Measurements from ENCODE around the gene PDZD7. TPM values are rescaled to one million over a fixed set of nuclear protein-coding genes. Genes with fewer than 3 reads are reported as not detected.

PDZD7 gene
- polyA plus RNA-seq, 1 donor from 2014 or later: 1.5 TPM

DNA sequence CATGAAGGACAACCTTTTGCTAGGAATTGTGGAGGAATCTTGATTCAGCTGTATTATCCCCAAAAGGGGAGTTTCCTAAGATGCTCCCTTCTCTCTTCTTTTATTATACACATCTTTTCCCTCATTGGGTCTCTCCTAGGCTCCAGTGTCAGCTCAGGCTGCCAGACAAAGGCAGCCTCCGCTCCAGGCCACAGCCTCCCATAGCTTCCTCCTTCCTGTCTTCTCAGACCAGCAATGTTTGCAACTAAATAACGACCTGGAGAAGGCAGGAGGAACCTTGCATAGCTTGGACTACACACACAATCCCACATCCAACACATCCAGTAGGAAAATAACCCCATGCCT, 12.4 kb upstream of the PDZD7 start:
- H3K9me3 ChIP-seq (ENCODE audit: low read length): no peaks in the 10 kb centered on the region
- H2AFZ ChIP-seq (ENCODE audit: low read depth, low read length): peak overlapping the region; percentile 86
- peak overlapping the region; percentile 71 for H3K9ac ChIP-seq (ENCODE audit: low read length)
- H3K4me2 ChIP-seq (ENCODE audit: low read length): peak overlapping the region; percentile 69
- peak overlapping the region; percentile 76 for H3K27ac ChIP-seq (ENCODE audit: low read length)
- H3K4me3 ChIP-seq (ENCODE audit: low read length): peak overlapping the region; percentile 63
- H3K79me2 ChIP-seq (replicated peaks; ENCODE audit: insufficient read depth, low read length): no peaks in the 10 kb centered on the region
- H3F3A ChIP-seq (ENCODE audit: insufficient read depth, low read length, poor library complexity, severe bottlenecking): peaks cover 4% of the 10 kb centered on the region
- H3K36me3 ChIP-seq (ENCODE audit: insufficient read depth, low read length): no peaks in the 10 kb centered on the region
- TF ChIP-seq SMC3 (conservative IDR thresholded peaks at IDR 0.05; ENCODE audit: poor library complexity) (no peak), EP300 (conservative IDR thresholded peaks at IDR 0.05; ENCODE audit: poor library complexity, severe bottlenecking) (no peak), POLR2AphosphoS5 (IDR thresholded peaks at IDR 0.05) (no peak), MXI1 (conservative IDR thresholded peaks at IDR 0.05; ENCODE audit: poor library complexity, severe bottlenecking) (no peak)
- peaks cover 30% of the 10 kb centered on the region for H3K27me3 ChIP-seq (ENCODE audit: insufficient read depth, low read depth, low read length)
- H4K20me1 ChIP-seq (ENCODE audit: insufficient read depth): no peaks in the 10 kb centered on the region
- H3K9me2 ChIP-seq (ENCODE audit: insufficient read depth, low read length): no peaks in the 10 kb centered on the region

DNA sequence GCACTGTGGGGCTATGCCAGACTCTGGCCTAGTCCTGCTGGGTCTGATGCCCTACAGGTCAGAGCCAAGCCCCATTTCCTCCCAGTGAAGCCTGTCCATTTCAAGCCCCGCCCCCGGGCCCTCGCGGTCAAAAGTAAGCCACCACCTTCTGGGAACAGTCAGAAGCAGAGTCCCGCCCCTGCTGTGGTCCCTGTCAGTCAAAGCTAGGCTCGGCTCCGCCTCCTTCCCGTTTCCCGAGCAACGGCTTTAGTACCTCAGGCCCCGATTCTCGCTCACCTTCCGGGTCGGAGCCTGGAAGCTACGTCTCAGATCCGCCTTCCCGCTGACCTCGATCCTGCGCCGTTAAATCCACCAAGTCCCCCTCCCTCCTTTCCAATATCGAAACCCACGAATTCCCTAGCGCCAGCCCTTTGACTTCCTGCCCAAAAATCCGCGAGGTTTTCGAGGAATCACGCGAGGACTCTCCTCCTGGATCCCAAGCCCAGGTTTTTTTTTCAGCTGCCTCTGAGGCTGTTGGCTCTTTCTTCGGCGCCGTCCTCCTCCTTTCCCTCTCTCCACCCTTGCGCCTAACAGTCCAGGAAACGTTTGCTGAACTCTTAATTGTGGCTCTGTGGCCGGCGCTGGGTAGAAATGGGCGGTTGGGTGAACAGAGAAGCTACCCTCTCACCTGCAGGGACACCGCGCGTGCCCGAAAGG, 11.9 kb upstream of the PDZD7 start:
- H3K9me3 ChIP-seq (ENCODE audit: low read length): no peaks in the 10 kb centered on the region
- H3K79me2 ChIP-seq (replicated peaks; ENCODE audit: insufficient read depth, low read length): no peaks in the 10 kb centered on the region
- H3K27ac ChIP-seq (ENCODE audit: low read length): peak overlapping the region; percentile 76
- H2AFZ ChIP-seq (ENCODE audit: low read depth, low read length): peak overlapping the region; percentile 86
- peak; percentile 65 for TF ChIP-seq POLR2AphosphoS5 (IDR thresholded peaks at IDR 0.05)
- no peak for TF ChIP-seq SMC3 (conservative IDR thresholded peaks at IDR 0.05; ENCODE audit: poor library complexity)
- no peak for TF ChIP-seq CTCF (IDR thresholded peaks at IDR 0.05; ENCODE audit: poor library complexity, severe bottlenecking)
- TF ChIP-seq, protein P1, sequence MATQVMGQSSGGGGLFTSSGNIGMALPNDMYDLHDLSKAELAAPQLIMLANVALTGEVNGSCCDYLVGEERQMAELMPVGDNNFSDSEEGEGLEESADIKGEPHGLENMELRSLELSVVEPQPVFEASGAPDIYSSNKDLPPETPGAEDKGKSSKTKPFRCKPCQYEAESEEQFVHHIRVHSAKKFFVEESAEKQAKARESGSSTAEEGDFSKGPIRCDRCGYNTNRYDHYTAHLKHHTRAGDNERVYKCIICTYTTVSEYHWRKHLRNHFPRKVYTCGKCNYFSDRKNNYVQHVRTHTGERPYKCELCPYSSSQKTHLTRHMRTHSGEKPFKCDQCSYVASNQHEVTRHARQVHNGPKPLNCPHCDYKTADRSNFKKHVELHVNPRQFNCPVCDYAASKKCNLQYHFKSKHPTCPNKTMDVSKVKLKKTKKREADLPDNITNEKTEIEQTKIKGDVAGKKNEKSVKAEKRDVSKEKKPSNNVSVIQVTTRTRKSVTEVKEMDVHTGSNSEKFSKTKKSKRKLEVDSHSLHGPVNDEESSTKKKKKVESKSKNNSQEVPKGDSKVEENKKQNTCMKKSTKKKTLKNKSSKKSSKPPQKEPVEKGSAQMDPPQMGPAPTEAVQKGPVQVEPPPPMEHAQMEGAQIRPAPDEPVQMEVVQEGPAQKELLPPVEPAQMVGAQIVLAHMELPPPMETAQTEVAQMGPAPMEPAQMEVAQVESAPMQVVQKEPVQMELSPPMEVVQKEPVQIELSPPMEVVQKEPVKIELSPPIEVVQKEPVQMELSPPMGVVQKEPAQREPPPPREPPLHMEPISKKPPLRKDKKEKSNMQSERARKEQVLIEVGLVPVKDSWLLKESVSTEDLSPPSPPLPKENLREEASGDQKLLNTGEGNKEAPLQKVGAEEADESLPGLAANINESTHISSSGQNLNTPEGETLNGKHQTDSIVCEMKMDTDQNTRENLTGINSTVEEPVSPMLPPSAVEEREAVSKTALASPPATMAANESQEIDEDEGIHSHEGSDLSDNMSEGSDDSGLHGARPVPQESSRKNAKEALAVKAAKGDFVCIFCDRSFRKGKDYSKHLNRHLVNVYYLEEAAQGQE (IDR thresholded peaks at IDR 0.05; ENCODE audit: borderline replicate concordance): peak; percentile 73
- TF ChIP-seq TAF1 (IDR thresholded peaks at IDR 0.05; ENCODE audit: low read depth): peak; percentile 85
- peak; percentile 19 for TF ChIP-seq RAD21 (conservative IDR thresholded peaks at IDR 0.05)
- TF ChIP-seq EP300 (conservative IDR thresholded peaks at IDR 0.05; ENCODE audit: poor library complexity, severe bottlenecking): peak; percentile 12
- TF ChIP-seq EZH2 (IDR thresholded peaks at IDR 0.05; ENCODE audit: borderline replicate concordance, insufficient read depth, low read length, poor library complexity, severe bottlenecking): no peak
- H4K20me1 ChIP-seq (ENCODE audit: insufficient read depth): no peaks in the 10 kb centered on the region
- peaks cover 4% of the 10 kb centered on the region for H3F3A ChIP-seq (ENCODE audit: insufficient read depth, low read length, poor library complexity, severe bottlenecking)
- H3K9me2 ChIP-seq (ENCODE audit: insufficient read depth, low read length): no peaks in the 10 kb centered on the region
- H3K27me3 ChIP-seq (ENCODE audit: insufficient read depth, low read depth, low read length): peaks cover 25% of the 10 kb centered on the region
- H3K9ac ChIP-seq (ENCODE audit: low read length): peak overlapping the region; percentile 71
- peak overlapping the region; percentile 63 for H3K4me3 ChIP-seq (ENCODE audit: low read length)
- no peaks in the 10 kb centered on the region for H3K36me3 ChIP-seq (ENCODE audit: insufficient read depth, low read length)
- peak overlapping the region; percentile 69 for H3K4me2 ChIP-seq (ENCODE audit: low read length)

All from neural cell (in vitro differentiated cells).